GM12878 (cell line): Measurements from ENCODE around the gene DNAJB2. TPM values are rescaled to one million over a fixed set of nuclear protein-coding genes. Genes with fewer than 3 reads are reported as not detected.

Source experiments
- ATAC-seq: fragments of 200-7000 bp; cut with Tn5 transposase; 3 replicates; pipeline ENCODE4 v1.9.1; 2020; ENCODE audit warnings: mild to moderate bottlenecking, moderate library complexity
- BruUV-seq: library from RNA; stranded (reverse); fragments of 400-500 nt; replicated peaks from 2 replicates; lab custom pipeline; 2021; lab: Mats Ljungman, UMichigan
- CTCF ChIA-PET: fragments of 300-600 bp; sonication (Branson Sonifier 250); formaldehyde crosslinking; extraction: SDS; loops from one replicate; lab custom pipeline; 2021; ENCODE audit warnings: inconsistent platforms; lab: Yijun Ruan, JAX
- POLR2A ChIA-PET: fragments of 350-600 bp; formaldehyde crosslinking; extraction: SDS; loops from one replicate; lab custom pipeline; 2021; ENCODE audit warnings: inconsistent platforms; lab: Charles Lee
- RAD21 ChIA-PET: fragments of 300-600 bp; sonication (Branson Sonifier 250); formaldehyde crosslinking; loops from one replicate; lab custom pipeline; 2023; ENCODE audit warnings: antibody characterized with exemption; ENCODE audit not compliant: unreplicated experiment; lab: Charles Lee
- SMC1A ChIA-PET: fragments of 300-600 bp; sonication (Branson Sonifier 250); formaldehyde crosslinking; loops from one replicate; lab custom pipeline; 2023; ENCODE audit not compliant: unreplicated experiment, uncharacterized antibody; lab: Charles Lee
- DNase-seq: peaks from one replicate; pipeline ENCODE4 v3.0.0-alpha.2; 2011; ENCODE audit warnings: low read depth, low spot score
- FAIRE-seq: peaks from 3 replicates; lab custom pipeline; 2011; peaks lifted over from hg19 to GRCh38; lab: Jason Lieb, UNC
- H2AFZ ChIP-seq: 2 replicates; pipeline ENCODE4 v1.6.0; 2011; ENCODE audit warnings: low read depth, low read length, control low read depth; ENCODE audit not compliant: control insufficient read depth
- H3K27ac ChIP-seq: 2 replicates; pipeline ENCODE4 v1.5.1; 2011; ENCODE audit warnings: control low read depth; ENCODE audit not compliant: control insufficient read depth, insufficient read depth
- H3K27me3 ChIP-seq, 2 experiments: replicated peaks in 1 of 2; 2 replicates each; pipeline versions ENCODE4 v1.6.0 to v1.6.1; 2011; ENCODE audit warnings: low read length in 1 of 2; ENCODE audit not compliant: control insufficient read depth in 2 of 2, insufficient read depth in 2 of 2
- H3K36me3 ChIP-seq, 2 experiments: 2 replicates each; pipeline ENCODE4 v1.5.1; 2011; ENCODE audit warnings: low read length in 1 of 2; ENCODE audit not compliant: control insufficient read depth in 2 of 2, insufficient read depth in 2 of 2
- H3K4me1 ChIP-seq: 2 replicates; pipeline ENCODE4 v1.6.1; 2011; ENCODE audit warnings: mild to moderate bottlenecking, low read length, moderate library complexity, mixed read lengths; ENCODE audit not compliant: control insufficient read depth, insufficient read depth
- H3K4me2 ChIP-seq: 2 replicates; pipeline ENCODE4 v1.6.0; 2011; ENCODE audit warnings: control low read depth; ENCODE audit not compliant: control insufficient read depth, insufficient read depth
- H3K4me3 ChIP-seq: fragments of 200-600 bp; sonication (generic); 2 replicates; pipeline ENCODE4 v1.5.1; 2016
- H3K79me2 ChIP-seq: 2 replicates; pipeline ENCODE4 v1.6.0; 2011; ENCODE audit warnings: low read length; ENCODE audit not compliant: control insufficient read depth, insufficient read depth
- H3K9ac ChIP-seq: 2 replicates; pipeline ENCODE4 v1.8.0; 2011; ENCODE audit warnings: low read length, control low read depth, mixed read lengths; ENCODE audit not compliant: control insufficient read depth, insufficient read depth
- H3K9me3 ChIP-seq: replicated peaks from 3 replicates; pipeline ENCODE4 v1.5.1; 2011; ENCODE audit warnings: mild to moderate bottlenecking, low read length; ENCODE audit not compliant: control insufficient read depth, insufficient read depth
- H4K20me1 ChIP-seq: 2 replicates; pipeline ENCODE4 v1.6.0; 2011; ENCODE audit not compliant: control insufficient read depth, insufficient read depth
- ASH2L ChIP-seq: fragments of 300-600, 200-600 bp; sonication (generic); IDR thresholded peaks from 2 replicates; pipeline ENCODE4 v1.6.1; 2017; ENCODE audit warnings: low read depth, mild to moderate bottlenecking, borderline replicate concordance
- BACH1 ChIP-seq: fragments of 450-650 bp; IDR thresholded peaks from 2 replicates; pipeline ENCODE4 v1.6.1; 2017; ENCODE audit warnings: mild to moderate bottlenecking, borderline replicate concordance
- DPF2 ChIP-seq: fragments of 450-650 bp; IDR thresholded peaks from 2 replicates; pipeline ENCODE4 v1.6.1; 2017; ENCODE audit warnings: mild to moderate bottlenecking
- EP300 ChIP-seq, 2 experiments: fragments of 150-350 bp in 1 of 2; IDR thresholded peaks; 2 replicates each; pipeline ENCODE4 v1.6.1; 2011 to 2012; ENCODE audit warnings: low read depth in 2 of 2, low read length in 2 of 2, borderline replicate concordance in 1 of 2, improper control_type of control experiment in 1 of 2, inconsistent platforms in 1 of 2; ENCODE audit not compliant: control insufficient read depth in 1 of 2
- ESRRA ChIP-seq: IDR thresholded peaks from 2 replicates; pipeline ENCODE4 v1.6.1; 2012; ENCODE audit warnings: mild to moderate bottlenecking, low read length, improper control_type of control experiment
- HDGF ChIP-seq: fragments of 450-650 bp; IDR thresholded peaks from 2 replicates; pipeline ENCODE4 v1.6.1; 2016; ENCODE audit warnings: antibody characterized with exemption
- IKZF2 ChIP-seq, 2 experiments: fragments of 450-650 bp; IDR thresholded peaks; 2 replicates each; pipeline ENCODE4 v1.6.1; 2017; ENCODE audit warnings: mild to moderate bottlenecking in 2 of 2, moderate library complexity in 2 of 2
- LARP7 ChIP-seq: fragments of 450-650 bp; IDR thresholded peaks from 2 replicates; pipeline ENCODE4 v1.6.1; 2017; ENCODE audit warnings: mild to moderate bottlenecking
- MXI1 ChIP-seq: fragments of 150-350 bp; IDR thresholded peaks from 2 replicates; pipeline ENCODE4 v1.6.1; 2011; ENCODE audit warnings: low read depth, mild to moderate bottlenecking, inconsistent platforms, low read length, improper control_type of control experiment
- NFYA ChIP-seq: IDR thresholded peaks from 2 replicates; pipeline ENCODE4 v1.6.1; 2011; ENCODE audit warnings: low read depth, mild to moderate bottlenecking, low read length, improper control_type of control experiment, borderline replicate concordance
- POLR2AphosphoS5 ChIP-seq: IDR thresholded peaks from 2 replicates; pipeline ENCODE4 v1.6.1; 2011; ENCODE audit warnings: mild to moderate bottlenecking, low read length, inconsistent platforms
- POU2F2 ChIP-seq: IDR thresholded peaks from 3 replicates; pipeline ENCODE4 v1.6.1; 2011; ENCODE audit warnings: low read depth, mild to moderate bottlenecking, low read length, borderline replicate concordance
- RBBP5 ChIP-seq: fragments of 200-600 bp; sonication (generic); conservative IDR thresholded peaks from 2 replicates; pipeline ENCODE4 v1.6.1; 2016
- SIX5 ChIP-seq: IDR thresholded peaks from 2 replicates; pipeline ENCODE4 v1.6.1; 2011; ENCODE audit warnings: mild to moderate bottlenecking, low read depth, low read length, moderate library complexity; ENCODE audit not compliant: severe bottlenecking
- SPI1 ChIP-seq: IDR thresholded peaks from 2 replicates; pipeline ENCODE4 v1.6.1; 2011; ENCODE audit warnings: low read depth, mild to moderate bottlenecking, low read length, moderate library complexity, borderline replicate concordance; ENCODE audit not compliant: insufficient read depth
- TCF12 ChIP-seq: IDR thresholded peaks from 2 replicates; pipeline ENCODE4 v1.6.1; 2011; ENCODE audit warnings: low read depth, mild to moderate bottlenecking, low read length
- ZBED1 ChIP-seq: IDR thresholded peaks from 2 replicates; pipeline ENCODE4 v1.6.1; 2016; ENCODE audit warnings: borderline replicate concordance
- ZNF217 ChIP-seq: fragments of 450-650 bp; IDR thresholded peaks from 2 replicates; pipeline ENCODE4 v1.6.1; 2017; ENCODE audit warnings: antibody characterized with exemption, mild to moderate bottlenecking
- ZNF24 ChIP-seq: fragments of 450-650 bp; IDR thresholded peaks from 2 replicates; pipeline ENCODE4 v1.6.1; 2017; ENCODE audit warnings: antibody characterized with exemption, mild to moderate bottlenecking
- WGBS: methylation state at CpG from one replicate; pipeline ENCODE4 v1.1.6; 2016; ENCODE audit warnings: low lambda C conversion rate; ENCODE audit not compliant: insufficient replicate concordance, insufficient coverage; ENCODE audit errors: missing lambda C conversion rate; 5-methylcytosine and 5-hydroxymethylcytosine counted together
- in situ Hi-C: fragments of 300-500 bp; cut with MboI; formaldehyde crosslinking; loops from 9 replicates; pipeline ENCODE4 v1.14.3; 2018; ENCODE audit warnings: mixed read lengths
- intact Hi-C: fragments of 100-400 bp; cut with micrococcal nuclease; formaldehyde crosslinking; loops from one replicate; pipeline ENCODE4 v1.14.2; 2022; ENCODE audit not compliant: unreplicated experiment
- polyA plus RNA-seq, 11 experiments: library from polyadenylated mRNA; depleted of rRNA in 4 of 11; unstranded in 6 of 11; stranded (reverse) in 5 of 11; fragments of >200 nt; fragmentation: Nextera tagmentation in 4 of 11; fragmentation: Illumina TruSeq in 1 of 11; extraction: Ambion mirVana in 4 of 11; extraction: Trizol in 1 of 11; gene quantifications; 1 replicate in 1 of 11; 2 replicates in 10 of 11; pipeline versions ENCODE4 v1.2.1 to v1.2.3, GENCODE V29; 2011 to 2016; ENCODE audit warnings: inconsistent platforms in 2 of 11, missing spikeins in 2 of 11, low read depth in 1 of 11
- total RNA-seq, 4 experiments: library from RNA; depleted of rRNA in 3 of 4; stranded (reverse); fragments of >200 nt in 3 of 4; fragmentation: Illumina TruSeq in 1 of 4; extraction: Trizol in 1 of 4; gene quantifications; 2 replicates each; pipeline versions ENCODE4 v1.2.1 to v1.2.3, GENCODE V29; 2013 to 2021
- TF ChIP-seq, protein P1 (sequence below): fragments of 450-650 bp; IDR thresholded peaks from 2 replicates; pipeline ENCODE4 v1.6.1; 2017; ENCODE audit warnings: borderline replicate concordance
- TF ChIP-seq, protein P2 (sequence below): IDR thresholded peaks from 2 replicates; pipeline ENCODE4 v1.6.1; 2011; ENCODE audit warnings: low read depth, mild to moderate bottlenecking, low read length, moderate library complexity, borderline replicate concordance; ENCODE audit errors: extremely low read depth

Gene DNAJB2
- total and polyA plus RNA-seq, 10 of the 15 experiments (the other 5 are each of a cell fraction or from before 2014, with no cell fraction given): 0.26 to 36.5 (median 12.5) TPM

DNA sequence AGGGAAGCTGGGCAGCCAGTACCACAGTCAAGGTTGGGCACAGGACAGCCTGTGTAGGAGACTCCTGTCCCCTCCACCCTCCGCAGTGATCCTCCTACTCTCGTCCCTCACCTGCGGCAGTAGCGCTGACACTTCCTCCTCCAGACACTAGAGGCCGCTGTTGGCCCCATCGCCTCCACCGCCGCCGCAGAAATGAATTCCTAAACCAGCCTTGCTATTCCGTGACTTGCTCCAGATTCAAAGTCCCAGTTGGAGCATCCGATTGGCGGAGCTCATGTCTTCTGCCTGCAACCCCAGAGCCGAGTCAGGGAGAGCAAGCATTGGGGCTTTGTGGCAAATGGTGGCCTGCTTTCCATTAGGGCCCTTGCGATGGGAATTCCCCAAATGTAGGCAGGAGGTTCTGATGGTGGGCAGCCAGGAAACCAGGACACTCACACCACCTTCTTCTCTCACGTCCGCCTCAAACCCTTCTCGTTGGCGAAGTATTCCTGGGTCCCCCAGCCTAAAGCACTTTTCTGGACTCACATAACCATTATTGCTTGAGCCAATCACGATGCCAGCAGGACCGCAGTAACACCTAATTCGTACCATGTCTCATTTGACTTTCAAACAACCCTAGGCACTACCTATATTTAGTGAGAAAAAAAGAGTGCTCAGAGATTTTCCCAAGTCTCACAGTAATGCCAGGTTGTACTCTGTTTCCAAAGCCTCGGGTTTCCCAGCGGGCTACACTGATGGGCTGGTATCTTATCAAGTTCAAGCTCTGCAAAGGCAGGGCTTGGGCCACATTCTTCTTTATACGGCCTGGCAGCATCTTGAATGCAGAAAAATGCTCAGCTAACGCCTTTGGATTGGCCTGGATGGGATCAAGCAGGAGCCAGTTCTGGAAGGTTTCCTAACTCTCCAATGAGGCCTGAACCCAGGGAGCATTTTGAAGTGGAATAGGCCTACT lies 1.2 kb upstream of the DNAJB2 start:
- Histone ChIP-seq H3K27ac (peak overlapping the region; percentile 90), H3K4me2 (peak overlapping the region; percentile 95), H3K9ac (peak overlapping the region; percentile 72), H3K79me2 (peaks cover 6% of the 10 kb centered on the region), H2AFZ (peak overlapping the region; percentile 98), H3K4me1 (peaks cover 26% of the 10 kb centered on the region), H4K20me1 (no peaks in the 10 kb centered on the region), H3K4me3 (peak overlapping the region; percentile 71; the same call in 1 of the 2 replicates), H3K9me3 (no peaks in the 10 kb centered on the region), H3K27me3 (no peaks in the 10 kb centered on the region), H3K36me3 (no peaks in the 10 kb centered on the region; a peak in 1 of 4 replicates)
- intact Hi-C loops (loop anchor here (5.0 kb wide), 3 partner anchors 71 to 319 kb away; partner anchors contain the start of genes CNPPD1, RETREG2, STK11IP and ZFAND2B), in situ Hi-C loops (no loop called here)
- peak; percentile 39 for DNase-seq
- ChIA-PET CTCF (interaction anchor here (0.7 to 13.5 kb wide), 21 partner anchors 8 to 248 kb away, joined by 3 to 257 read pairs (median 9); partner anchors contain the start of genes ANKZF1, ATG9A, CNPPD1 and DNPEP), POLR2A (interaction anchor here (0.6 to 7.0 kb wide), 11 partner anchors 8 to 384 kb away, joined by 3 to 160 read pairs (median 10); partner anchors contain the start of genes ANKZF1, ATG9A, CNPPD1 and DNPEP), SMC1A (interaction anchor here (0.6 to 8.8 kb wide), 11 partner anchors 9 to 146 kb away, joined by 3 to 98 read pairs (median 4); partner anchors contain the start of genes CNPPD1, GLB1L, STK16 and TUBA4A), RAD21 (interaction anchor here (0.6 to 5.9 kb wide), 14 partner anchors 11 to 384 kb away, joined by 3 to 78 read pairs (median 4); partner anchors contain the start of genes ABCB6, CNPPD1, GLB1L and STK16)
- peak; percentile 52 for ATAC-seq
- peak; percentile 94 for FAIRE-seq
- WGBS: 3% methylated on average over 25 of the region's 25 CpGs
- TSS peak; percentile 70 for BruUV-seq
- TF ChIP-seq ASH2L (no peak), DPF2 (peak; percentile 69), ESRRA (peak; percentile 82; the same call in 1 of the 2 replicates), POLR2AphosphoS5 (no peak), TCF12 (no peak), HDGF (peak; percentile 85; the same call in 1 of the 2 replicates), ZNF217 (no peak), RBBP5 (no peak), LARP7 (peak; percentile 60; the same call in 1 of the 2 replicates), EP300 (IDR thresholded peaks at IDR 0.05; ENCODE audit: borderline replicate concordance in 1 of 2, control insufficient read depth in 1 of 2, low read depth in 2 of 2, low read length in 2 of 2) (peak in 1 of 2 experiments; percentile 46; a peak in 1 of 4 replicates), BACH1 (peak; percentile 8; the same call in 1 of the 2 replicates), NFYA (no peak), SIX5 (no peak), SPI1 (peak; percentile 38; the same call in 1 of the 2 replicates), ZNF24 (no peak), ZBED1 (no peak), MXI1 (no peak), IKZF2 (IDR thresholded peaks at IDR 0.05) (peak; percentile 90 to 93), POU2F2 (peak; percentile 35; the same call in 1 of the 3 replicates)
- TF ChIP-seq, protein P1, sequence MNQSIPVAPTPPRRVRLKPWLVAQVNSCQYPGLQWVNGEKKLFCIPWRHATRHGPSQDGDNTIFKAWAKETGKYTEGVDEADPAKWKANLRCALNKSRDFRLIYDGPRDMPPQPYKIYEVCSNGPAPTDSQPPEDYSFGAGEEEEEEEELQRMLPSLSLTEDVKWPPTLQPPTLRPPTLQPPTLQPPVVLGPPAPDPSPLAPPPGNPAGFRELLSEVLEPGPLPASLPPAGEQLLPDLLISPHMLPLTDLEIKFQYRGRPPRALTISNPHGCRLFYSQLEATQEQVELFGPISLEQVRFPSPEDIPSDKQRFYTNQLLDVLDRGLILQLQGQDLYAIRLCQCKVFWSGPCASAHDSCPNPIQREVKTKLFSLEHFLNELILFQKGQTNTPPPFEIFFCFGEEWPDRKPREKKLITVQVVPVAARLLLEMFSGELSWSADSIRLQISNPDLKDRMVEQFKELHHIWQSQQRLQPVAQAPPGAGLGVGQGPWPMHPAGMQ: no peak
- TF ChIP-seq, protein P2, sequence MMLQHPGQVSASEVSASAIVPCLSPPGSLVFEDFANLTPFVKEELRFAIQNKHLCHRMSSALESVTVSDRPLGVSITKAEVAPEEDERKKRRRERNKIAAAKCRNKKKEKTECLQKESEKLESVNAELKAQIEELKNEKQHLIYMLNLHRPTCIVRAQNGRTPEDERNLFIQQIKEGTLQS: no peak
